ENCODE data around the gene CCL17. TPM values are rescaled to one million over a fixed set of nuclear protein-coding genes. Genes with fewer than 3 reads are reported as not detected.

CCL17 gene
- total and polyA plus RNA-seq, 9 of the 15 experiments (the other 6 are each of a cell fraction or from before 2014, with no cell fraction given): not detected

DNA sequence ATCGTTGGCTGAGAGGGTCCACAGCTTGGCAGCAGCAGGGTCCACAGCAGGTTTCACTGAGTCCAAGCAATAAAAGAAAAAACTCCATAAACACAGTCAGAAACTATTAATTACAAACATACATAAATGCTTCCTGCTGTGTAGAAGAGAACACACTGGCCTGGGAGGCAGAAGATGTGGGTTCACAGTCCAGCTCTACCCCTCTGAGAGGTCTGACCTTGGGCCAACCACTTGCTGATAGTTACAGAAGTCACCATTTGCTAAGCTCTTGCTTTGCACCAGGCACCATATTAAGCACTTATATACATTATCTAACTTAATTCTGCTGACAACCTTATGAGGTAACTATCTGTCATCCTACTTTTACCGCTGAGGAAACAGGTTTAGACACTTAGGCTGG, 27.9 kb downstream of the CCL17 start (continued):
- TF ChIP-seq, protein P1, sequence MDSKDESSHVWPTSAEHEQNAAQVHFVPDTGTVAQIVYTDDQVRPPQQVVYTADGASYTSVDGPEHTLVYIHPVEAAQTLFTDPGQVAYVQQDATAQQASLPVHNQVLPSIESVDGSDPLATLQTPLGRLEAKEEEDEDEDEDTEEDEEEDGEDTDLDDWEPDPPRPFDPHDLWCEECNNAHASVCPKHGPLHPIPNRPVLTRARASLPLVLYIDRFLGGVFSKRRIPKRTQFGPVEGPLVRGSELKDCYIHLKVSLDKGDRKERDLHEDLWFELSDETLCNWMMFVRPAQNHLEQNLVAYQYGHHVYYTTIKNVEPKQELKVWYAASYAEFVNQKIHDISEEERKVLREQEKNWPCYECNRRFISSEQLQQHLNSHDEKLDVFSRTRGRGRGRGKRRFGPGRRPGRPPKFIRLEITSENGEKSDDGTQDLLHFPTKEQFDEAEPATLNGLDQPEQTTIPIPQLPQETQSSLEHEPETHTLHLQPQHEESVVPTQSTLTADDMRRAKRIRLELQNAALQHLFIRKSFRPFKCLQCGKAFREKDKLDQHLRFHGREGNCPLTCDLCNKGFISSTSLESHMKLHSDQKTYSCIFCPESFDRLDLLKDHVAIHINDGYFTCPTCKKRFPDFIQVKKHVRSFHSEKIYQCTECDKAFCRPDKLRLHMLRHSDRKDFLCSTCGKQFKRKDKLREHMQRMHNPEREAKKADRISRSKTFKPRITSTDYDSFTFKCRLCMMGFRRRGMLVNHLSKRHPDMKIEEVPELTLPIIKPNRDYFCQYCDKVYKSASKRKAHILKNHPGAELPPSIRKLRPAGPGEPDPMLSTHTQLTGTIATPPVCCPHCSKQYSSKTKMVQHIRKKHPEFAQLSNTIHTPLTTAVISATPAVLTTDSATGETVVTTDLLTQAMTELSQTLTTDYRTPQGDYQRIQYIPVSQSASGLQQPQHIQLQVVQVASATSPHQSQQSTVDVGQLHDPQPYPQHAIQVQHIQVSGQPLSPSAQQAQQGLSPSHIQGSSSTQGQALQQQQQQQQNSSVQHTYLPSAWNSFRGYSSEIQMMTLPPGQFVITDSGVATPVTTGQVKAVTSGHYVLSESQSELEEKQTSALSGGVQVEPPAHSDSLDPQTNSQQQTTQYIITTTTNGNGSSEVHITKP (IDR thresholded peaks at IDR 0.05; ENCODE audit: partially characterized antibody): no peak
- no peak for TF ChIP-seq ZNF274 (IDR thresholded peaks at IDR 0.05; ENCODE audit: borderline replicate concordance, low read depth, low read length)
- TF ChIP-seq, protein P2, sequence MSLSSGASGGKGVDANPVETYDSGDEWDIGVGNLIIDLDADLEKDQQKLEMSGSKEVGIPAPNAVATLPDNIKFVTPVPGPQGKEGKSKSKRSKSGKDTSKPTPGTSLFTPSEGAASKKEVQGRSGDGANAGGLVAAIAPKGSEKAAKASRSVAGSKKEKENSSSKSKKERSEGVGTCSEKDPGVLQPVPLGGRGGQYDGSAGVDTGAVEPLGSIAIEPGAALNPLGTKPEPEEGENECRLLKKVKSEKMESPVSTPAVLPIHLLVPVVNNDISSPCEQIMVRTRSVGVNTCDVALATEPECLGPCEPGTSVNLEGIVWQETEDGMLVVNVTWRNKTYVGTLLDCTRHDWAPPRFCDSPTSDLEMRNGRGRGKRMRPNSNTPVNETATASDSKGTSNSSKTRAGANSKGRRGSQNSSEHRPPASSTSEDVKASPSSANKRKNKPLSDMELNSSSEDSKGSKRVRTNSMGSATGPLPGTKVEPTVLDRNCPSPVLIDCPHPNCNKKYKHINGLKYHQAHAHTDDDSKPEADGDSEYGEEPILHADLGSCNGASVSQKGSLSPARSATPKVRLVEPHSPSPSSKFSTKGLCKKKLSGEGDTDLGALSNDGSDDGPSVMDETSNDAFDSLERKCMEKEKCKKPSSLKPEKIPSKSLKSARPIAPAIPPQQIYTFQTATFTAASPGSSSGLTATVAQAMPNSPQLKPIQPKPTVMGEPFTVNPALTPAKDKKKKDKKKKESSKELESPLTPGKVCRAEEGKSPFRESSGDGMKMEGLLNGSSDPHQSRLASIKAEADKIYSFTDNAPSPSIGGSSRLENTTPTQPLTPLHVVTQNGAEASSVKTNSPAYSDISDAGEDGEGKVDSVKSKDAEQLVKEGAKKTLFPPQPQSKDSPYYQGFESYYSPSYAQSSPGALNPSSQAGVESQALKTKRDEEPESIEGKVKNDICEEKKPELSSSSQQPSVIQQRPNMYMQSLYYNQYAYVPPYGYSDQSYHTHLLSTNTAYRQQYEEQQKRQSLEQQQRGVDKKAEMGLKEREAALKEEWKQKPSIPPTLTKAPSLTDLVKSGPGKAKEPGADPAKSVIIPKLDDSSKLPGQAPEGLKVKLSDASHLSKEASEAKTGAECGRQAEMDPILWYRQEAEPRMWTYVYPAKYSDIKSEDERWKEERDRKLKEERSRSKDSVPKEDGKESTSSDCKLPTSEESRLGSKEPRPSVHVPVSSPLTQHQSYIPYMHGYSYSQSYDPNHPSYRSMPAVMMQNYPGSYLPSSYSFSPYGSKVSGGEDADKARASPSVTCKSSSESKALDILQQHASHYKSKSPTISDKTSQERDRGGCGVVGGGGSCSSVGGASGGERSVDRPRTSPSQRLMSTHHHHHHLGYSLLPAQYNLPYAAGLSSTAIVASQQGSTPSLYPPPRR (CRISPR knock-in tag; IDR thresholded peaks at IDR 0.05; ENCODE audit: borderline replicate concordance): no peak
- no peak for TF ChIP-seq SMAD3 (CRISPR knock-in tag; conservative IDR thresholded peaks at IDR 0.05)
- TF ChIP-seq KAT8 (IDR thresholded peaks at IDR 0.05; ENCODE audit: low read depth): no peak
- TF ChIP-seq, protein P3, sequence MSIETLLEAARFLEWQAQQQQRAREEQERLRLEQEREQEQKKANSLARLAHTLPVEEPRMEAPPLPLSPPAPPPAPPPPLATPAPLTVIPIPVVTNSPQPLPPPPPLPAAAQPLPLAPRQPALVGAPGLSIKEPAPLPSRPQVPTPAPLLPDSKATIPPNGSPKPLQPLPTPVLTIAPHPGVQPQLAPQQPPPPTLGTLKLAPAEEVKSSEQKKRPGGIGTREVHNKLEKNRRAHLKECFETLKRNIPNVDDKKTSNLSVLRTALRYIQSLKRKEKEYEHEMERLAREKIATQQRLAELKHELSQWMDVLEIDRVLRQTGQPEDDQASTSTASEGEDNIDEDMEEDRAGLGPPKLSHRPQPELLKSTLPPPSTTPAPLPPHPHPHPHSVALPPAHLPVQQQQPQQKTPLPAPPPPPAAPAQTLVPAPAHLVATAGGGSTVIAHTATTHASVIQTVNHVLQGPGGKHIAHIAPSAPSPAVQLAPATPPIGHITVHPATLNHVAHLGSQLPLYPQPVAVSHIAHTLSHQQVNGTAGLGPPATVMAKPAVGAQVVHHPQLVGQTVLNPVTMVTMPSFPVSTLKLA (conservative IDR thresholded peaks at IDR 0.05): no peak
